DMS79 (cell line): Measurements from ENCODE around the gene EPHB6.

Experiments
- DNase-seq: peaks from one replicate; lab custom pipeline; 2025; lab: John Stamatoyannopoulos, UW

The EPHB6 gene

GRCh38 chr7:142876991-142877910 is 22.4 kb downstream of the EPHB6 start:
- no peak for DNase-seq

GRCh38 chr7:142878315-142878714 is 23.4 kb downstream of the EPHB6 start:
- DNase-seq, result no peak

GRCh38 chr7:142879060-142879459 is 24.2 kb downstream of the EPHB6 start:
- DNase-seq, result no peak

- no peak for DNase-seq
These were observed 26.1 kb downstream of the EPHB6 start for GRCh38 chr7:142880876-142881505.

- no peak for DNase-seq
These were observed 26.9 kb downstream of the EPHB6 start for GRCh38 chr7:142881586-142882337.

GRCh38 chr7:142882338-142882678 is 27.4 kb downstream of the EPHB6 start:
- DNase-seq, result no peak

GRCh38 chr7:142883145-142883544 is 28.3 kb downstream of the EPHB6 start:
- DNase-seq, result no peak

GRCh38 chr7:142883571-142884285 is 28.9 kb downstream of the EPHB6 start:
- DNase-seq, result no peak

- no peak for DNase-seq
These were observed 29.4 kb downstream of the EPHB6 start for GRCh38 chr7:142884286-142884640.

GRCh38 chr7:142885311-142886230 is 30.7 kb downstream of the EPHB6 start, which contains the start of gene TRPV6:
TRPV6 (minus strand) TSS chr7:142885745.
- no peak for DNase-seq

GRCh38 chr7:142886866-142887265 is 32.0 kb downstream of the EPHB6 start:
- no peak for DNase-seq

- no peak for DNase-seq
These were observed 32.6 kb downstream of the EPHB6 start for GRCh38 chr7:142887282-142888015.

GRCh38 chr7:142889816-142890215 is 34.9 kb downstream of the EPHB6 start:
- DNase-seq, result no peak

- DNase-seq, result no peak
These were observed 36.1 kb downstream of the EPHB6 start for GRCh38 chr7:142890874-142891485.

- DNase-seq, result no peak
These were observed 36.7 kb downstream of the EPHB6 start for GRCh38 chr7:142891490-142892082.

GRCh38 chr7:142892951-142893350 is 38.1 kb downstream of the EPHB6 start:
- DNase-seq, result no peak

- no peak for DNase-seq
These were observed 39.5 kb downstream of the EPHB6 start for GRCh38 chr7:142894112-142894984.

- no peak for DNase-seq
These were observed 40.2 kb downstream of the EPHB6 start for GRCh38 chr7:142894985-142895593.
